ENCODE results near the gene ABCA7. TPM values are rescaled to one million over a fixed set of nuclear protein-coding genes. Genes with fewer than 3 reads are reported as not detected.

The ABCA7 gene
- total and polyA plus RNA-seq, 2 of the 13 experiments (the other 11 are each of a cell fraction or from before 2014, with no cell fraction given): 4.4 to 32.4 TPM

DNA sequence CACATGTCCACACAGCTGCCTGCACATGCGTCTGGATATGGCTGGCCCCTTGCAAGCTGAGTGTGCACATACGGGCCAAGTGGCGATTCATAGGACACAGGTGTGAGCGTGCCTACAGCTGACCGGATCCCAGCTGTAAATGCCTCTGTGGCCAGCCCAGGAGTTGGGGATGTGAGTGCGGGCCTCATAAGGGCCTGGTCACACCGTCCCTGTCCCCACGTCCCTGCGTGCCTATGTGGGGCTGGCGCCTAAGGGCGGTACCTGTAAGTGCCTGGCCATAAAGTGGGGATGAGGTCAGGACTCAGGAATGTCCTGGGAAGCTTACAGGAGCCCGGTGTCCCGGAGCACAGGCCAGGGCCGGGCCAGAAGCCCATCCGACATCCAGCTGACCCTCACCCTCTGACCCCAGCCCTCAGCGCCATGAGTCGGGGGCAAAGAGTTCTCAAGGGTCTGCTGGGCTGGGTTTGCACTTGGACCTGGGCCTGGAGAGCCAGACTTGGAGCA is 25.8 kb downstream of the ABCA7 start (continued):
- TF ChIP-seq, protein P1, sequence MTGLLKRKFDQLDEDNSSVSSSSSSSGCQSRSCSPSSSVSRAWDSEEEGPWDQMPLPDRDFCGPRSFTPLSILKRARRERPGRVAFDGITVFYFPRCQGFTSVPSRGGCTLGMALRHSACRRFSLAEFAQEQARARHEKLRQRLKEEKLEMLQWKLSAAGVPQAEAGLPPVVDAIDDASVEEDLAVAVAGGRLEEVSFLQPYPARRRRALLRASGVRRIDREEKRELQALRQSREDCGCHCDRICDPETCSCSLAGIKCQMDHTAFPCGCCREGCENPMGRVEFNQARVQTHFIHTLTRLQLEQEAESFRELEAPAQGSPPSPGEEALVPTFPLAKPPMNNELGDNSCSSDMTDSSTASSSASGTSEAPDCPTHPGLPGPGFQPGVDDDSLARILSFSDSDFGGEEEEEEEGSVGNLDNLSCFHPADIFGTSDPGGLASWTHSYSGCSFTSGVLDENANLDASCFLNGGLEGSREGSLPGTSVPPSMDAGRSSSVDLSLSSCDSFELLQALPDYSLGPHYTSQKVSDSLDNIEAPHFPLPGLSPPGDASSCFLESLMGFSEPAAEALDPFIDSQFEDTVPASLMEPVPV (CRISPR knock-in tag; IDR thresholded peaks at IDR 0.05): 0 out of 2 replicates have a peak, but pooled peaks have one; percentile 66
- peak; percentile 42; the same call in 1 of the 2 replicates for TF ChIP-seq ZNF446 (CRISPR knock-in tag; IDR thresholded peaks at IDR 0.05)
- TF ChIP-seq MZF1 (CRISPR knock-in tag; IDR thresholded peaks at IDR 0.05; ENCODE audit: borderline replicate concordance): no peak
- no peak for TF ChIP-seq U2AF2 (IDR thresholded peaks at IDR 0.05; ENCODE audit: low read depth, low read length)
- TF ChIP-seq MXD4 (CRISPR knock-in tag; IDR thresholded peaks at IDR 0.05): no peak
- TF ChIP-seq, protein P2, sequence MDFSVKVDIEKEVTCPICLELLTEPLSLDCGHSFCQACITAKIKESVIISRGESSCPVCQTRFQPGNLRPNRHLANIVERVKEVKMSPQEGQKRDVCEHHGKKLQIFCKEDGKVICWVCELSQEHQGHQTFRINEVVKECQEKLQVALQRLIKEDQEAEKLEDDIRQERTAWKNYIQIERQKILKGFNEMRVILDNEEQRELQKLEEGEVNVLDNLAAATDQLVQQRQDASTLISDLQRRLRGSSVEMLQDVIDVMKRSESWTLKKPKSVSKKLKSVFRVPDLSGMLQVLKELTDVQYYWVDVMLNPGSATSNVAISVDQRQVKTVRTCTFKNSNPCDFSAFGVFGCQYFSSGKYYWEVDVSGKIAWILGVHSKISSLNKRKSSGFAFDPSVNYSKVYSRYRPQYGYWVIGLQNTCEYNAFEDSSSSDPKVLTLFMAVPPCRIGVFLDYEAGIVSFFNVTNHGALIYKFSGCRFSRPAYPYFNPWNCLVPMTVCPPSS (IDR thresholded peaks at IDR 0.05): no peak
- TF ChIP-seq, protein P3, sequence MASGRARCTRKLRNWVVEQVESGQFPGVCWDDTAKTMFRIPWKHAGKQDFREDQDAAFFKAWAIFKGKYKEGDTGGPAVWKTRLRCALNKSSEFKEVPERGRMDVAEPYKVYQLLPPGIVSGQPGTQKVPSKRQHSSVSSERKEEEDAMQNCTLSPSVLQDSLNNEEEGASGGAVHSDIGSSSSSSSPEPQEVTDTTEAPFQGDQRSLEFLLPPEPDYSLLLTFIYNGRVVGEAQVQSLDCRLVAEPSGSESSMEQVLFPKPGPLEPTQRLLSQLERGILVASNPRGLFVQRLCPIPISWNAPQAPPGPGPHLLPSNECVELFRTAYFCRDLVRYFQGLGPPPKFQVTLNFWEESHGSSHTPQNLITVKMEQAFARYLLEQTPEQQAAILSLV (CRISPR knock-in tag; IDR thresholded peaks at IDR 0.05; ENCODE audit: borderline replicate concordance): no peak
- no peak for TF ChIP-seq TMF1 (CRISPR knock-in tag; IDR thresholded peaks at IDR 0.05; ENCODE audit: low read depth)
- TF ChIP-seq ZBTB38 (CRISPR knock-in tag; IDR thresholded peaks at IDR 0.05): peak; percentile 61; the same call in 1 of the 2 replicates
- TF ChIP-seq SP2 (CRISPR knock-in tag; IDR thresholded peaks at IDR 0.05): 0 out of 2 replicates have a peak, but pooled peaks have one; percentile 1
- 0 out of 2 replicates have a peak, but pooled peaks have one; percentile 48 for TF ChIP-seq ZNF788 (CRISPR knock-in tag; IDR thresholded peaks at IDR 0.05; ENCODE audit: borderline replicate concordance)
- TF ChIP-seq ZNF7 (CRISPR knock-in tag; IDR thresholded peaks at IDR 0.05): no peak
- TF ChIP-seq, protein P4, sequence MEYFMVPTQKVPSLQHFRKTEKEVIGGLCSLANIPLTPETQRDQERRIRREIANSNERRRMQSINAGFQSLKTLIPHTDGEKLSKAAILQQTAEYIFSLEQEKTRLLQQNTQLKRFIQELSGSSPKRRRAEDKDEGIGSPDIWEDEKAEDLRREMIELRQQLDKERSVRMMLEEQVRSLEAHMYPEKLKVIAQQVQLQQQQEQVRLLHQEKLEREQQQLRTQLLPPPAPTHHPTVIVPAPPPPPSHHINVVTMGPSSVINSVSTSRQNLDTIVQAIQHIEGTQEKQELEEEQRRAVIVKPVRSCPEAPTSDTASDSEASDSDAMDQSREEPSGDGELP (IDR thresholded peaks at IDR 0.05; ENCODE audit: borderline replicate concordance, low read depth): peak; percentile 78; the same call in 1 of the 2 replicates
- TF ChIP-seq, protein P5, sequence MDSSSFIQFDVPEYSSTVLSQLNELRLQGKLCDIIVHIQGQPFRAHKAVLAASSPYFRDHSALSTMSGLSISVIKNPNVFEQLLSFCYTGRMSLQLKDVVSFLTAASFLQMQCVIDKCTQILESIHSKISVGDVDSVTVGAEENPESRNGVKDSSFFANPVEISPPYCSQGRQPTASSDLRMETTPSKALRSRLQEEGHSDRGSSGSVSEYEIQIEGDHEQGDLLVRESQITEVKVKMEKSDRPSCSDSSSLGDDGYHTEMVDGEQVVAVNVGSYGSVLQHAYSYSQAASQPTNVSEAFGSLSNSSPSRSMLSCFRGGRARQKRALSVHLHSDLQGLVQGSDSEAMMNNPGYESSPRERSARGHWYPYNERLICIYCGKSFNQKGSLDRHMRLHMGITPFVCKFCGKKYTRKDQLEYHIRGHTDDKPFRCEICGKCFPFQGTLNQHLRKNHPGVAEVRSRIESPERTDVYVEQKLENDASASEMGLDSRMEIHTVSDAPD (CRISPR knock-in tag; IDR thresholded peaks at IDR 0.05): 0 out of 2 replicates have a peak, but pooled peaks have one; percentile 35
- TF ChIP-seq NONO (IDR thresholded peaks at IDR 0.05): no peak
- peak; percentile 65; the same call in 1 of the 2 replicates for TF ChIP-seq NONO (CRISPR knock-in tag; conservative IDR thresholded peaks at IDR 0.05)
- no peak for TF ChIP-seq RXRA (CRISPR knock-in tag; IDR thresholded peaks at IDR 0.05)
- no peak for TF ChIP-seq ZNF891 (CRISPR knock-in tag; IDR thresholded peaks at IDR 0.05)
- TF ChIP-seq ZNF747 (CRISPR knock-in tag; IDR thresholded peaks at IDR 0.05; ENCODE audit: borderline replicate concordance): no peak
- TF ChIP-seq ARNT2 (CRISPR knock-in tag; IDR thresholded peaks at IDR 0.05; ENCODE audit: low read depth): no peak
- TF ChIP-seq, protein P6, sequence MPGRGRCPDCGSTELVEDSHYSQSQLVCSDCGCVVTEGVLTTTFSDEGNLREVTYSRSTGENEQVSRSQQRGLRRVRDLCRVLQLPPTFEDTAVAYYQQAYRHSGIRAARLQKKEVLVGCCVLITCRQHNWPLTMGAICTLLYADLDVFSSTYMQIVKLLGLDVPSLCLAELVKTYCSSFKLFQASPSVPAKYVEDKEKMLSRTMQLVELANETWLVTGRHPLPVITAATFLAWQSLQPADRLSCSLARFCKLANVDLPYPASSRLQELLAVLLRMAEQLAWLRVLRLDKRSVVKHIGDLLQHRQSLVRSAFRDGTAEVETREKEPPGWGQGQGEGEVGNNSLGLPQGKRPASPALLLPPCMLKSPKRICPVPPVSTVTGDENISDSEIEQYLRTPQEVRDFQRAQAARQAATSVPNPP (CRISPR knock-in tag; IDR thresholded peaks at IDR 0.05): no peak
- TF ChIP-seq, protein P7, sequence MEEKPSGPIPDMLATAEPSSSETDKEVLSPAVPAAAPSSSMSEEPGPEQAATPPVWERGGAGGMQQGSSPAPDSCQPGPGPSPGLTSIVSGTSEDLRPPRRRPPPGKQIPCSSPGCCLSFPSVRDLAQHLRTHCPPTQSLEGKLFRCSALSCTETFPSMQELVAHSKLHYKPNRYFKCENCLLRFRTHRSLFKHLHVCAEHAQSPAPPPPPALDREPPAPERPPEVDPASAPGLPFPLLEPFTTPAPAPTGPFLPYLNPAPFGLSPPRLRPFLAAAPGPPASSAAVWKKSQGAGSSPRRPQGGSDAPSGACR (CRISPR knock-in tag; IDR thresholded peaks at IDR 0.05): no peak
- no peak for TF ChIP-seq RFXANK (CRISPR knock-in tag; IDR thresholded peaks at IDR 0.05)

All from HepG2 (cell line).